ENCODE measurements around the gene CCT6B. TPM values are rescaled to one million over a fixed set of nuclear protein-coding genes. Genes with fewer than 3 reads are reported as not detected.

Gene CCT6B
- total RNA-seq, 1 donor from 2014 or later, result 2.4 TPM

- no peak for TF ChIP-seq CTCF (IDR thresholded peaks at IDR 0.05; ENCODE audit: insufficient read depth, low read length, poor library complexity, severe bottlenecking)
- DNase-seq (ENCODE audit: low read depth), result no peak
- Histone ChIP-seq H3K36me3 (ENCODE audit: control insufficient read depth, insufficient read depth, low read length) (peaks cover 2% of the 10 kb centered on the region), H3K4me3 (ENCODE audit: low read depth, low read length) (no peak overlapping the region), H3K27me3 (ENCODE audit: control insufficient read depth, insufficient read depth, low read length) (no peaks in the 10 kb centered on the region)
Observed at GRCh38 chr17:34996422-34997285, 35.4 kb upstream of the CCT6B start.

GRCh38 chr17:34993031-34993430, 31.8 kb upstream of the CCT6B start:
- no peaks in the 10 kb centered on the region for H3K36me3 ChIP-seq (ENCODE audit: control insufficient read depth, insufficient read depth, low read length)
- no peak for TF ChIP-seq CTCF (IDR thresholded peaks at IDR 0.05; ENCODE audit: insufficient read depth, low read length, poor library complexity, severe bottlenecking)
- H3K27me3 ChIP-seq (ENCODE audit: control insufficient read depth, insufficient read depth, low read length), result no peaks in the 10 kb centered on the region
- no peak for DNase-seq (ENCODE audit: low read depth)
- H3K4me3 ChIP-seq (ENCODE audit: low read depth, low read length), result no peak overlapping the region

- no peaks in the 10 kb centered on the region for H3K36me3 ChIP-seq (ENCODE audit: control insufficient read depth, insufficient read depth, low read length)
- no peaks in the 10 kb centered on the region for H3K27me3 ChIP-seq (ENCODE audit: control insufficient read depth, insufficient read depth, low read length)
- no peak for TF ChIP-seq CTCF (IDR thresholded peaks at IDR 0.05; ENCODE audit: insufficient read depth, low read length, poor library complexity, severe bottlenecking)
- DNase-seq (ENCODE audit: low read depth), result no peak
- no peak overlapping the region for H3K4me3 ChIP-seq (ENCODE audit: low read depth, low read length)
Observed at GRCh38 chr17:34991606-34992005, 30.3 kb upstream of the CCT6B start.

GRCh38 chr17:34990921-34991365, 29.7 kb upstream of the CCT6B start:
- Histone ChIP-seq H3K4me3 (ENCODE audit: low read depth, low read length) (no peak overlapping the region), H3K27me3 (ENCODE audit: control insufficient read depth, insufficient read depth, low read length) (no peaks in the 10 kb centered on the region), H3K36me3 (ENCODE audit: control insufficient read depth, insufficient read depth, low read length) (no peaks in the 10 kb centered on the region)
- DNase-seq (ENCODE audit: low read depth), result no peak
- no peak for TF ChIP-seq CTCF (IDR thresholded peaks at IDR 0.05; ENCODE audit: insufficient read depth, low read length, poor library complexity, severe bottlenecking)

- TF ChIP-seq CTCF (IDR thresholded peaks at IDR 0.05; ENCODE audit: insufficient read depth, low read length, poor library complexity, severe bottlenecking), result no peak
- Histone ChIP-seq H3K27me3 (ENCODE audit: control insufficient read depth, insufficient read depth, low read length) (no peaks in the 10 kb centered on the region), H3K4me3 (ENCODE audit: low read depth, low read length) (no peak overlapping the region), H3K36me3 (ENCODE audit: control insufficient read depth, insufficient read depth, low read length) (no peaks in the 10 kb centered on the region)
- no peak for DNase-seq (ENCODE audit: low read depth)
Observed at GRCh38 chr17:34989473-34989872, 28.2 kb upstream of the CCT6B start.

GRCh38 chr17:34988644-34989043, 27.4 kb upstream of the CCT6B start:
- H3K36me3 ChIP-seq (ENCODE audit: control insufficient read depth, insufficient read depth, low read length), result no peaks in the 10 kb centered on the region
- TF ChIP-seq CTCF (IDR thresholded peaks at IDR 0.05; ENCODE audit: insufficient read depth, low read length, poor library complexity, severe bottlenecking), result no peak

More at GRCh38 chr17:34988644-34989043, 27.4 kb upstream of the CCT6B start:
- Histone ChIP-seq H3K27me3 (ENCODE audit: control insufficient read depth, insufficient read depth, low read length) (no peaks in the 10 kb centered on the region), H3K4me3 (ENCODE audit: low read depth, low read length) (no peak overlapping the region)
- DNase-seq (ENCODE audit: low read depth), result no peak
